ENCODE data around the gene CEACAM1. TPM values are rescaled to one million over a fixed set of nuclear protein-coding genes. Genes with fewer than 3 reads are reported as not detected.

Gene CEACAM1
- total RNA-seq, 1 experiment from 2014 or later, result 1.5 TPM

GRCh38 chr19:42569193-42569592, 40.9 kb upstream of the CEACAM1 start:
- Histone ChIP-seq H4K91ac (ENCODE audit: insufficient read length, low read depth, low read length) (no peak overlapping the region), H3K23me2 (ENCODE audit: insufficient read length, low read depth, low read length, poor library complexity, severe bottlenecking) (no peaks in the 10 kb centered on the region), H3K79me1 (ENCODE audit: insufficient read depth, low read depth, low read length, poor library complexity, severe bottlenecking) (no peaks in the 10 kb centered on the region), H2BK15ac (ENCODE audit: low read depth, low read length) (no peak overlapping the region), H3K14ac (ENCODE audit: insufficient read depth, low read length) (no peak overlapping the region), H3T11ph (ENCODE audit: low read length) (no peak overlapping the region), H3K4ac (ENCODE audit: low read depth, low read length) (no peak overlapping the region), H4K20me1 (ENCODE audit: control insufficient read depth, insufficient read depth, insufficient read length) (no peaks in the 10 kb centered on the region), H3K18ac (ENCODE audit: insufficient read length, low read depth, low read length) (no peak overlapping the region), H4K5ac (ENCODE audit: insufficient read length, low read depth, low read length) (no peak overlapping the region), H3K56ac (ENCODE audit: insufficient read length, low read depth, low read length) (no peak overlapping the region), H2AFZ (ENCODE audit: low read length) (no peak overlapping the region), H3K9ac (ENCODE audit: extremely low read depth, insufficient read length, low read length) (no peak overlapping the region), H2BK5ac (ENCODE audit: insufficient read length, low read length) (no peak overlapping the region), H3K23ac (ENCODE audit: insufficient read length, low read depth, low read length) (no peak overlapping the region), H3K4me1 (ENCODE audit: insufficient read depth, low read length) (no peaks in the 10 kb centered on the region), H2BK12ac (ENCODE audit: insufficient read length, low read depth, low read length) (no peak overlapping the region), H2BK120ac (ENCODE audit: low read depth, low read length, poor library complexity, severe bottlenecking) (no peak overlapping the region), H2AK5ac (ENCODE audit: insufficient read length, low read length) (no peak overlapping the region), H3K79me2 (ENCODE audit: insufficient read depth, low read length) (no peaks in the 10 kb centered on the region), H2BK20ac (ENCODE audit: low read depth, low read length, poor library complexity, severe bottlenecking) (no peak overlapping the region), H4K8ac (replicated peaks; ENCODE audit: insufficient read length, low read depth, low read length) (no peak overlapping the region), H3K4me2 (ENCODE audit: insufficient read depth, insufficient read length, low read length) (no peak overlapping the region), H3K27ac (ENCODE audit: insufficient read length, low read depth, low read length) (no peak overlapping the region), H3K9me3 (ENCODE audit: control insufficient read depth, low read depth, low read length) (no peaks in the 10 kb centered on the region), H3K27me3 (ENCODE audit: insufficient read depth, low read length) (no peaks in the 10 kb centered on the region)
- Mint-ChIP-seq H3K4me3 (no peak overlapping the region), H3K4me1 (peaks cover 0 to 10% of the 10 kb centered on the region in 2 experiments; a peak in 2 of 4 replicates), H3K27me3 (ENCODE audit: low read depth) (peaks cover 37% of the 10 kb centered on the region), H3K36me3 (ENCODE audit: insufficient read depth in 1 of 3, low read depth in 3 of 3) (no peaks in the 10 kb centered on the region), H3K9me3 (peaks cover 0 to 18% of the 10 kb centered on the region in 2 experiments; a peak in 3 of 5 replicates), H3K27ac (no peak overlapping the region)
- WGBS (ENCODE audit: extremely low coverage, insufficient read length, low lambda C conversion rate), result no CpG with 5 or more reads among the region's 2 CpGs
- DNase-seq, result no peak
- TF ChIP-seq CTCF (conservative IDR thresholded peaks at IDR 0.05), result no peak
